HUDEP-2 (cell line): ENCODE measurements around the gene TSHR.
"Not testable (repeated sequence)": the region's sequence is repeated elsewhere in the genome, so short reads cannot be mapped to it uniquely, and the experiment has no call there.

Experiments
- DNase-seq, 76 experiments: peaks; one replicate each; lab custom pipeline; 2025; ENCODE audit not compliant: unreplicated experiment in 76 of 76; lab: John Stamatoyannopoulos, UW

TSHR gene

DNA sequence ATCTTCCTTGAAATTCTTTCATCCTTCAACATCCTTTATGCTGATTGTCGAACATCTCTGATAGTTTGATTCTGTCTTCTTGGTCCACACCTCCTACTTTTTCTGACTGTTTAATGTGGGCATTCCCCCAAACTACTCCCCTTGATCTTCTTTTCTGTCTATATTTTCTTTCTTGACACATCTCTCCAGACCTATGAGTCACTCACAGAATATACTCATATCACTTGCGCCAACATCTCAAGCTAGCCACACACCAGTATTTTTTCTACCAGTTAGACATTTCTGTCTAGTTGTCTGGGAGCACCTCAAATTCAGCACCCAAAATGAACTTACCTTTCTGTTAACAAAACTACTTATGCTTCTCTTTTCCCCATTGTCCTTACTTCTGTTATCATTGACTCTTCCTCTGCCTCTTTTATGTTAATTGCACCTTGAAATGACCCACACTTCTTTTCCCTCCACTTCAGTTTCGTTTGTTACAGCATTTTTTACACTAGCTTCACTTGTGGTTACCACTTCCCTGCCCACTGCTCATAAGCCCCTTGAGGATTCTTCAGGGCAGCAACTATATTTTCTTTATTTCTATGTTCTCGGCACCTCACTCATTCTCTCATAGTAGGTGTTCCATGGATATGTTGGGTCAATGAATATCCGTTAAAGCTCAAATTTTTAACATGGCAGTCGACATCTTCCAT, 33.5 kb downstream of the TSHR start:
- no peak for DNase-seq

GRCh38 chr14:80992580-80992979, 37.2 kb downstream of the TSHR start:
- DNase-seq, result no peak

GRCh38 chr14:80996049-80996901, 40.9 kb downstream of the TSHR start:
- DNase-seq, result peak in 52 of 76 experiments; percentile 5 to 75 (median 43)

GRCh38 chr14:81001447-81001846, 46.0 kb downstream of the TSHR start:
- no peak for DNase-seq

- DNase-seq, result no peak
Observed at GRCh38 chr14:81004575-81004974, 49.2 kb downstream of the TSHR start.

DNA sequence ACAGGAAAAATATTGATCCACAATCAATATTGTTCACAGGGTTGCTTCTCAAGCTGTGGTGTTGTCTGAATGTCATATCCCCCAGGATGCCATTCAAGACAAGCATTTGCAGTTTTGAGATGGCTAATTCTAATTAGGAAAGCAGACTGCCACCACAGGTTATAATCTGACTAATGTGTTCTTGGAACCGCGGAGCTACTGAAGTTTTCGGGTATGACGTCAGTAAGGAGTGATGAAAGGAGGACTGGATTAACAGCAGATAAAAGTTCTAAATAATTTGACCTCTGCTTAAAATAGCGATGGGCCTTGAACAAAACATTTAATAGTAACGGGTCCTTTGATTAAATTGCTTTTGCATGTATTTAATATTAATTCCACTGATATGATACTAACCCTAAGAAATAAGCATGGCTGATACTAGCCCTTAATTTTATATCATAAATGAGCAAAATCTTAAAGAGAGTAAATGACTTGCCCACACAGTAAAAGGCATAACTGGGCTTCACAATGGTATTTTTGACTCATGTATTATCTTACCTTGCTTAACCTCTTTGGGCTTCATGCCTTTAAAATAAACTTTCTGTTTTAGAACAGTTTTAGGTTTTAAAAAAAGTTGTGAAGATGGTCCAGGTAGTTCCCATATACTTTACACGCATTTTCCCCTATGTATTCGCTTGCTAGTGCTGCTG, 50.3 kb downstream of the TSHR start:
- no peak for DNase-seq

- DNase-seq, result peak in 71 of 76 experiments; percentile 8 to 94 (median 67)
Observed at GRCh38 chr14:81006266-81006665, 50.8 kb downstream of the TSHR start.

- DNase-seq, result peak in 1 of 76 experiments; percentile 15
Observed at GRCh38 chr14:81007131-81007530, 51.7 kb downstream of the TSHR start.

GRCh38 chr14:81009346-81009745, 53.9 kb downstream of the TSHR start:
- DNase-seq, result peak in 15 of 76 experiments; percentile 5 to 53 (median 27)

GRCh38 chr14:81018251-81018650, 62.8 kb downstream of the TSHR start:
- no peak for DNase-seq

GRCh38 chr14:81018684-81019083, 63.3 kb downstream of the TSHR start:
- no peak for DNase-seq

GRCh38 chr14:81019113-81019512, 63.7 kb downstream of the TSHR start:
- peak in 3 of 76 experiments; percentile 4 to 29 (median 6) for DNase-seq

- peak in 74 of 76 experiments; percentile 15 to 95 (median 72) for DNase-seq
Observed at GRCh38 chr14:81023095-81023710, 67.8 kb downstream of the TSHR start.

DNA sequence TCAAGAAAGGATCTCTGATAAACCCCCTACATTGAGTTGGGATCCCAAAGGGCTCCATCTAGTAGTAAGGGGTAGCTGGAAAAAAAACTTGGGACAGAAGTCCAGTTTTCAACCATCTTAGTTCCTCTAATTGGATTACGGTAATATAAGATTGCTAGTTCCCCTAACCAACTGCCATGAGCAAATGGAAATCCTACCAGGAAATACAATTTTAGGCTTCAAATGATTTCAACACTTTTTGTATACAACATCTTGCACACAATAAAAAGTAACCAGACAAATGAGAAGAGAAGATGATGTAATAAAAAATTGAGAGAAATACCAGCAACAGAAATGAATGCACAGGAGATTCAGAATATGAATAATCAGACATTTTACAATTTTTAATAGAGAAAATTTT, 73.0 kb downstream of the TSHR start:
- no peak for DNase-seq

DNA sequence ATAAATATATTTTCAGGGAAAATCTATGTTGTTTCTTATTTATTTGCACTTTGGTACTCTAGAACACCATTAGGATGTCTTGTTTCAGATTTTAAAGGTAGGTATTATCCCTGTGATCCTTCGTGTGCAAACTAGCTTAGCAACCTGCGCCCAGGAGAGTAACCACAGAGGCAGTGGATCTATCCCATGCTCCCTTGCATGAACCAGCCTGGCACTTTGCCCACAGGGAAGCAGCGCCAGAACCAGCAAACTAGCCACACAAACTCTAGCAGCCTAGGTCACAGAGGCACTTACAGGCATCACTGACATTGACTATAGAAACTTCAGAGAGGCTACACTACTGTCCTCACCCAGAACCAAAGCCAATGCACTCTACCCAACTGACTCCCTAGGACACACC, 76.1 kb downstream of the TSHR start:
- DNase-seq, result peak in 1 of 76 experiments; percentile 7

- DNase-seq, result no peak
Observed at GRCh38 chr14:81033698-81034240, 78.3 kb downstream of the TSHR start.

GRCh38 chr14:81042438-81042837, 87.0 kb downstream of the TSHR start:
- DNase-seq, result peak in 4 of 76 experiments; percentile 1 to 35 (median 6)

DNA sequence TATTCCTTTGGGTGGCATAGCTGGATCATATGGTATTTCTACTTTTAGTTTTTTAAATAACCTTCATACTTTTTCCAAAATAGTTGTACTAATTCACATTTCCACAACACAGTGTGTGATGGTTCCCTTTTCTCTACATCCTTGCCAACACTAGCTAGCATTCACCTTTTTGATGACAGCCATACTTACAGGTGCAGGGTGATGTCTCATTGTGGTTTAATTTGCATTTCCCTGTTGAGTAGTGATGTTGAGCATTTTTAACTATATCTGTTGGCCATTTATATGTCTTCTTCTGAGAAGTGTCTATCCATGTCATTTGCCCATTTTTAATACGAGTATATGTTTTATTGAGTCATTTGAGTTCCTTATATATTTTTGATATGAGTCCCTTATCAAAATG, 96.1 kb downstream of the TSHR start:
- DNase-seq, result no peak

- DNase-seq, result not testable (repeated sequence)
Observed at GRCh38 chr14:81054057-81054456, 98.6 kb downstream of the TSHR start.

DNA sequence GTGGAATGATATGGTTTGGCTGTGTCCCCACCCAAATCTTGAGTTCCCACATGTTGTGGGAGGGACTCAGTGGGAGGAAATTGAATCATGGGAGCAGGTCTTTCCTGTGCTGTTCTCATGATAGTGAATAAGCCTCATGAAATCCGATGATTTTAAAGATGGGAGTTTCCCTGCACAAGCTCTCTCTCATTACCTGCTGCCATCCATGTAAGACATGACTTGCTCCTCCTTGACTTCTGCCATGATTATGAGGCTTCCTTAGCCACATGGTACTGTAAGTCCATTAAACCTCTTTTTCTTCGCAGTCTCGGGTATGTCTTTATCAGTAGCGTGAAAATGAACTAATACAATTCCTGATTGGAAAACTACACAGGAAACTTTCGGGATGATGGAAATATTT, 100.5 kb downstream of the TSHR start:
- DNase-seq, result no peak
